ENCODE data around the gene AGBL3.

Gene AGBL3

DNA sequence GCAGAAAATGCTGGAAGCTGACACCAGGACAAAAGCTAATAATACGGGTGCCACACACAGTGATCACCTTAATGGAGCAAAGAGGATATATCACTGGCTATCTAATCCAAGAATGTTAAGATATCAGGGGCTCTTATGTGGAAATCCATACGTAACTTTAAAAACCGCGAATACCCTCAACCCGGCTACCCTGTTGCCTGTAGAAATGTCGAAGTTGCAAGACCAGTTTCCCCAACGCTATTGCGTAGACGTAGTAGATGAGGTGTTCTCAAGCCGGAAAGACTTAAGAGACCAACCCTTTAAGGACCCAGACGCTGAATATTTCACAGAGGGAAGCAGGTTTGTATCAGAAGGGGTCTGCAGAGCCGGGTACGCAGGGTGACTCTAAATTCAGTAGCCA lies 192.1 kb downstream of the AGBL3 start:
- TF ChIP-seq, protein P1, sequence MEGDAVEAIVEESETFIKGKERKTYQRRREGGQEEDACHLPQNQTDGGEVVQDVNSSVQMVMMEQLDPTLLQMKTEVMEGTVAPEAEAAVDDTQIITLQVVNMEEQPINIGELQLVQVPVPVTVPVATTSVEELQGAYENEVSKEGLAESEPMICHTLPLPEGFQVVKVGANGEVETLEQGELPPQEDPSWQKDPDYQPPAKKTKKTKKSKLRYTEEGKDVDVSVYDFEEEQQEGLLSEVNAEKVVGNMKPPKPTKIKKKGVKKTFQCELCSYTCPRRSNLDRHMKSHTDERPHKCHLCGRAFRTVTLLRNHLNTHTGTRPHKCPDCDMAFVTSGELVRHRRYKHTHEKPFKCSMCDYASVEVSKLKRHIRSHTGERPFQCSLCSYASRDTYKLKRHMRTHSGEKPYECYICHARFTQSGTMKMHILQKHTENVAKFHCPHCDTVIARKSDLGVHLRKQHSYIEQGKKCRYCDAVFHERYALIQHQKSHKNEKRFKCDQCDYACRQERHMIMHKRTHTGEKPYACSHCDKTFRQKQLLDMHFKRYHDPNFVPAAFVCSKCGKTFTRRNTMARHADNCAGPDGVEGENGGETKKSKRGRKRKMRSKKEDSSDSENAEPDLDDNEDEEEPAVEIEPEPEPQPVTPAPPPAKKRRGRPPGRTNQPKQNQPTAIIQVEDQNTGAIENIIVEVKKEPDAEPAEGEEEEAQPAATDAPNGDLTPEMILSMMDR (IDR thresholded peaks at IDR 0.05): no peak

DNA sequence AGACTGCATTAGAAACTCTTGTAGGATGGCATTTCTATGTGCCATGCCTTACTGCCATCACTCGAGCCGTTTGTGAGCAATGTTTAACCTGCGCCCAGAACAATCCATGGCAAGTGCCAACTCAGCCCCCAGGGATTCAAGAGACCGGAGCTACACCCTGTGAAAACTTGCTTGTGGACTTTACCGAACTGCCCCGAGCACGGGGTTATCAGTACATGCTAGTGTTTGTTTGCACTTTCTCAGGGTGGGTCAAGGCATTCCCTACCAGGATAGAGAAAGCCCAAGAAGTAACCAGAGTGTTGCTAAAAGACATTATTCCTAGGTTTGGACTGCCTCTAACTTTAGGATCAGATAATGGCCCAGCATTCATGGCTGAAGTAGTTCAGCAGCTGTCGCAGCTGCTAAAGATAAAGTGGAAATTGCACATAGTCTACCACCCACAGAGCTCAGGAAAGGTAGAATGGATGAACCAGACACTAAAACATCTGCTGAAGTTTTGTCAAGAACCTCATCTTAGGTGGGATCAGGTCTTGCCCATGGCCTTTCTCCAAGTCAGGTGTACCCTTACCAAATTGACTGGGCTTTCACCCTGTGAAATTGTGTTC lies 193.1 kb downstream of the AGBL3 start:
- TF ChIP-seq, protein P1 (IDR thresholded peaks at IDR 0.05): no peak

DNA sequence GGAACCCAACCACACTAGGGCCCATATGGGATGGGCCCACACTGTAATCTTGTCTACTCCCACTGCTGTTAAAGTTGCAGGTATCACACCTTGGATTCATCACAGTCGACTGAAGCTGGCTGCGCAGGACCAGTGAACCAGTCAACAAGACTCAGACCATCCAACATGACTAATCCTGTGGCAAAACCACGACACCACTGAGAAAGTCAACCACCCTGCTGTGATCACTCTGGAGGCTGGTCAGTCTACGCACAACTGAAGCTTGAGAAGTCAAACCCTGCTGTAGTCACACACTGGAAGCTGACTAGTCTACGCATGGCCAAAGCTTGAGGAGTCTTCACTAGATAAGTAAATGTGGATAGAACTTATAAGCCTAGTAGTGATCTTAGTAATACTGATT lies 193.8 kb downstream of the AGBL3 start:
- TF ChIP-seq, protein P1 (IDR thresholded peaks at IDR 0.05): no peak

DNA sequence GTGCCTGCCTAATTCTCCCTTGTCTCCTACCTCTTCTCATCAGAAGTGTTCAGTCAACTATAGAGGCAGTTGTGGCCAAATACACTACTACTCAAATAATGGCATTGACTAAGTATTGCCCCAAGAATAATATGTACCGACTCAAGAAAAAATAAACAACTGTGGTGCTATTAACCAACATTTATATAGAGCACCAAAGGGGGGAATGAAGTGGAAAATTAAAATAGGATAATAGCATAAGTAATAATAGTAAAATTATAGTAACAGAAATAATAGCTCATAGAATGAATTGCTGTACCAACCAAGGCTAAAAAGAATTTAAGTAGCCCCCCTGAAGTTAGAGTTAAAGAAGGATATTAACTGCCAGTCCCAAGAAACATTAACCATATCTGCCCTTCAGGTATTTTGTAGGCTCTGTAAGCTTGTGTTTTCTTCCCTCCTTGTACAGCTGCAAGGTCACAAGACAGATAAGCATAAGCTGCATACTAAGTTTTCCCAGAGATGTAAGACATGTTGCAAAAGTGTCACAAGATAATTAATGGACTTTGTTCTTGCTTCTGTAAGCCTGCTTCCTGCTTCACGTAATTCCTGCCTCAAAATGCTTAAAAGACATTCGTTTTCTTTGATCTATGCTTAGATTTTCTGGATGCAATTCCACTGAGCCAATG lies 195.1 kb downstream of the AGBL3 start:
- TF ChIP-seq, protein P1 (IDR thresholded peaks at IDR 0.05): no peak

DNA sequence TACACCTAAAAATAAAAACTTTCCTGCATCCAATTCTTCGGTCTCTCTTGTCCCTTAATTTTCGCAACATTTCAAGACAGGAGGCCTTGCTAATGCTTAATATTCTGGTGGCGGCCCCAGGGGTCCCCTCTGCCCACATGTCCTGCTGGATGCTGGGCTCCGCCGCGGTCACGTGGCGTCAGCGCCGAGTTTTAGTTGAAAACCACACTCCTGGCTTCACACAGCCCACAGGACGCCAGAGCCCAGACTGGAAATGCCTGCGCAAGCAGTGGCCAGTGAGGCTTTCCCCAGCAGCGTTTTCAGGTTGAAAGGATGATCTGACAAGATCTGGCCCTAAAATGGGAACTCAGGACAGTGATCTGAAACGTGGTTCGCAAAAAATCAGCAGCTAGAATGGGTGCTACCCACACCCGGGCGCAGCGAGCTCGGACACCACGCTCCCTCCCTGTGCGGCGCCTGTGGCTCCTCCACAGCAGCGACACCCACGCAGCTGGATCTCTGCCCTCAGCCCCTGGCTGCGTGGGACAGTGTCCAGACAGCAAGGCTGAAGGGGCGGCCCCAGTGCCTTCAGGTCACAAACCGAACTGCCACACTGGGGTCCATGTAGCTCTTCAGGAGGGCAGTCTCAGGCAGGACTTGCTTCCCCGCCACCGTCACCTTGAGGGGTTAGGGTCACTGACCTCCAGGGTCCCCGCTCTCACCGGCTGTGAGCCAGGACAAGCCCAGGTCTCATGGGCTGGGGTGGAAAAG lies 195.8 kb downstream of the AGBL3 start:
- TF ChIP-seq, protein P1 (IDR thresholded peaks at IDR 0.05): no peak

DNA sequence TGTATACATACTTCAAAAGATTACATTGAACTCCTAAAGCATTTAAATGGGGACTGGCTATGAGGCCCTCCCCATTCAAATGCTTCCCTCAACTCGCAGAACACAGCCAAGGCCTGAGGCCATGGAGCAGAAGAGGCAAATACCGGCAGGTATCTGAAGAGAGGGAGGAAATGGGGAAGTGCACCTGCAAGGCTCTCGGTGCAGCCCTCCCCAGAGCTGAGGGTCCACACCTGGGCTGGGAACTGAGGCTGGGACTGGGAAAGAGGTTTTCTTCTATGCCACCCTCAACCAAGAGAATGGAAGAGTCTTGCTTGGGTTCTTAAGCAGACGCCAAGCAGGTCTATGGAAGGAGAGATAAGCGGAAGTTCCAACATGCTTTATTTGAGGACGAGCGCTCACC lies 197.2 kb downstream of the AGBL3 start:
- TF ChIP-seq, protein P1 (IDR thresholded peaks at IDR 0.05): no peak

DNA sequence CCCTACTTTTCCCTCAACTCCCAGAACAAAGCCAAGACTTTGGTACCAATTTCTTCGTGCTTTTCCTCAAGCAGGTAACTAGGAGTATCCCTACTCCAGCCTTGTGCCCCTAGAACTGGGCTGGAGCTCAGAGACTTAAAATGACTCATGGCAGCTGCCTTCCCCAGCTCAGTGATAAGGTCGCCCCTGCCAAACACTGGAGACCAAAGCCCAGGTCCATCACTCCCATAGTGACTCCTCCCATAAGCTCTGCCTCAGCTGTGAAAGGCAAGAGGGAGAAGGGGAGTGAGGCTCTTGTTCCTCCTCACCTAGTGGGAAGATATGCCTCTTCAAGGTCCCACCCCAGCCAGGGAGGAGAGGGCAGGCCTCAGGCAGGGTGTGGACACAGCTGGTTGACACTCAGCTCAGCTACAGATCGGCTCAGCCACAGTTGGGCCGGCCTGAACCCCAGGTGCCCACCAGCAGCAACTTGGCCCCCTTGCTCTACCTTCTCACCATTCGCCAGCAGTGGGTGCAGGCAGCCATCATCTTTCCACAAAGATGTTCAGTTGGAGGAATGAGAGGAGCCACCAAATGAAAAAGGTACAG lies 198.0 kb downstream of the AGBL3 start:
- TF ChIP-seq, protein P1 (IDR thresholded peaks at IDR 0.05): no peak

Measured in LNCAP (cell line).